Natural killer cell treated with Interleukin-12 subunit alpha and Interleukin-12 subunit beta and Interleukin-15 and Interleukin-18, amount 100 ng/mL, for 72 hours (primary cell): ENCODE results near the gene RHBDD3. TPM values are rescaled to one million over a fixed set of nuclear protein-coding genes. Genes with fewer than 3 reads are reported as not detected.

Source experiments
- ATAC-seq, 2 donors: fragments of 150-1000 bp; cut with Tn5 transposase in 1 of 2; sonication (Bioruptor Pico), chemical (Tn5 transposase) in 1 of 2; 2 replicates each; pipeline ENCODE4 v1.10.0; 2021
- DNase-seq: peaks from one replicate; pipeline ENCODE4 v3.0.0; 2022; ENCODE audit warnings: low spot score
- H3K27ac Mint-ChIP-seq, 2 donors: 1 replicate in 1 of 2; 2 replicates in 1 of 2; pipeline ENCODE4 v1.8.0; 2022; ENCODE audit warnings: mixed read lengths in 2 of 2, mild to moderate bottlenecking in 1 of 2, moderate library complexity in 1 of 2
- H3K27me3 Mint-ChIP-seq, 2 donors: 1 replicate in 1 of 2; 2 replicates in 1 of 2; pipeline ENCODE4 v1.8.0; 2022; ENCODE audit warnings: mixed read lengths in 2 of 2
- H3K36me3 Mint-ChIP-seq: one replicate; pipeline ENCODE4 v1.8.0; 2022; ENCODE audit warnings: mixed read lengths
- H3K4me1 Mint-ChIP-seq, 2 donors: 1 replicate in 1 of 2; 2 replicates in 1 of 2; pipeline ENCODE4 v1.8.0; 2022; ENCODE audit warnings: low read depth in 2 of 2, mixed read lengths in 2 of 2, mild to moderate bottlenecking in 1 of 2
- H3K4me3 Mint-ChIP-seq: one replicate; pipeline ENCODE4 v1.8.0; 2022; ENCODE audit warnings: mixed read lengths
- H3K9me3 Mint-ChIP-seq: 2 replicates; pipeline ENCODE4 v1.8.0; 2022; ENCODE audit warnings: mixed read lengths
- total RNA-seq, 2 donors: library from RNA; stranded (reverse); gene quantifications; one replicate each; pipeline ENCODE4 v1.2.3, GENCODE V29; 2022

RHBDD3 gene
- total RNA-seq, 2 donors from 2014 or later = 33.6 to 69.0 TPM

DNA sequence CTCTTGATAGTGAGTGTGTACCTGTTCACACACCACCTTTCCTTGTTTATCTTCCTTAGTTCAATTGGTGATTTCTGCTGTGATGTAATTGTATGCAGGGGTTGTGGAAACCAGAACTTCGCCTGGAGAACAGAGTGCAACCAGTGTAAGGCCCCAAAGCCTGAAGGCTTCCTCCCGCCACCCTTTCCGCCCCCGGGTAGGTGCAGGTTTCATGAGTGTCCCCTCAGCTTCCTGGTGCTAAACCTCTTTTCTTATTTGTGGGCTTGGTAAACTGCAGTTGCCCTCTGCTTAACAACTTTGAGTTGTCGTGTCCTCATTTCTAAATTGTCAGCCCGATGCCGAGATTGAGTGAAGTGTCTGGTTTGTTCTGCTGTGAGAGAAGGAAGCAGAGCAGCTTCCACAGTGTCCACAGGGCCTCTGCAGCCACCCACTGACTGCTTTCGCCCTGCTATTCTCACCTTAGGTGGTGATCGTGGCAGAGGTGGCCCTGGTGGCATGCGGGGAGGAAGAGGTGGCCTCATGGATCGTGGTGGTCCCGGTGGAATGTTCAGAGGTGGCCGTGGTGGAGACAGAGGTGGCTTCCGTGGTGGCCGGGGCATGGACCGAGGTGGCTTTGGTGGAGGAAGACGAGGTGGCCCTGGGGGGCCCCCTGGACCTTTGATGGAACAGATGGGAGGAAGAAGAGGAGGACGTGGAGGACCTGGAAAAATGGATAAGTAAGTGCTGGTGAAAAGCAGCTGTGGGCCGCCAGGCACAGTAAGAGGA lies 31.5 kb upstream of the RHBDD3 start:
- peaks cover 30% of the 10 kb centered on the region for H3K36me3 Mint-ChIP-seq
- ATAC-seq (no peak), DNase-seq (no peak)
- no peaks in the 10 kb centered on the region for H3K27me3 Mint-ChIP-seq
- no peak overlapping the region for H3K4me3 Mint-ChIP-seq
- H3K27ac Mint-ChIP-seq = peak overlapping the region; percentile 61 to 62
- no peaks in the 10 kb centered on the region for H3K9me3 Mint-ChIP-seq
- H3K4me1 Mint-ChIP-seq = peaks cover 0 to 25% of the 10 kb centered on the region in 2 donors

DNA sequence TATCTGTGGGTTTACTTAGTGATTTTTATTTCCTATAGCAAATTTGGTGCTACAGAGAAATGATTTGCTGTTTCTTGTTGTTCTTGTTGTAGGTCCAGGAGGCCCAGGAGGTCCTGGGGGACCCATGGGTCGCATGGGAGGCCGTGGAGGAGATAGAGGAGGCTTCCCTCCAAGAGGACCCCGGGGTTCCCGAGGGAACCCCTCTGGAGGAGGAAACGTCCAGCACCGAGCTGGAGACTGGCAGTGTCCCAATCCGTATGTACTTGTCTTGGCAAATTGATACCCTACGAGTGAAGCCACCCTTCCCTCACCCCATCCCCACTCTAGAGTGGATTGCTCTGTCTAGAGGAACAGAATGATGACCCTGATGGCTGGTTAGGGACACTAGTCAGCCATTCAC lies 30.9 kb upstream of the RHBDD3 start:
- ATAC-seq (no peak), DNase-seq (no peak)
- Mint-ChIP-seq H3K27ac (no peak overlapping the region), H3K27me3 (no peaks in the 10 kb centered on the region), H3K4me1 (peaks cover 0 to 22% of the 10 kb centered on the region in 2 donors), H3K9me3 (no peaks in the 10 kb centered on the region), H3K4me3 (no peak overlapping the region), H3K36me3 (peaks cover 30% of the 10 kb centered on the region)

DNA sequence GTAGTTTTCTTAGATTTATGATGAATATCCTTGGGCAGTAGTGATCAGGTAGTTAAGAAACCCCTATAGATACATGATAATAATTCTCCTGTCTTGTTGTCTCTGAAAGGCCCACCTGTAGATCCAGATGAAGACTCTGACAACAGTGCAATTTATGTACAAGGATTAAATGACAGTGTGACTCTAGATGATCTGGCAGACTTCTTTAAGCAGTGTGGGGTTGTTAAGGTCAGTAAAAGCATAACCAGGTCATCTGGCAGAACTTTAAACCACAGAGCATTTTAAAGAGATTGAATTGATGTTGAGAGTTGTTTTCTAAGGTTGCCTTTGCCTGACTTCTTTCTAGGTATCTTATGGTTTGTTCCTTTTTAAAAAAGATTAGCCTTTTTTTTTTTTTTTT lies 24.6 kb upstream of the RHBDD3 start:
- ATAC-seq (no peak), DNase-seq (no peak)
- Mint-ChIP-seq H3K9me3 (no peaks in the 10 kb centered on the region), H3K36me3 (peaks cover 43% of the 10 kb centered on the region), H3K27me3 (no peaks in the 10 kb centered on the region), H3K4me3 (no peak overlapping the region), H3K4me1 (peaks cover 17 to 18% of the 10 kb centered on the region in 2 donors), H3K27ac (no peak overlapping the region)

DNA sequence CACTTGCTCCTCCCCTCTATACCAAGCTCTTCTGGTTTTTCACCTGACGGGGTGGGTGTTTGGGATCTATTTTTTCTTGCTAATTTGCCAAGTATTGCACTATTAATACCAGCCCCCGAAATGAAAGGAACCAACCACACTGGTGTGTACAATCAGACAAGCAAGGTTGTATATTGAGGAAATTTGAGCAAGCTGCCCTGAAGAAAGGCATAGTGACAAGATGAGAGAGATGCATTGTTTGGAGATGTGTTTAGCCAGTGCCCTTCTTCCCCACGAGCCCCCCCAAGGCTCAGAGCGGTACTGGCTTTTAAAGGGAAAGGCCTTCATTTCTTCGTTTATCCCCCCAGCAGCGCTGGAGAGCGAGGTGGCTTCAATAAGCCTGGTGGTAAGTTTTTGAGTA lies 23.4 kb upstream of the RHBDD3 start:
- Mint-ChIP-seq H3K4me3 (no peak overlapping the region), H3K36me3 (peaks cover 52% of the 10 kb centered on the region), H3K9me3 (no peaks in the 10 kb centered on the region), H3K27me3 (no peaks in the 10 kb centered on the region), H3K27ac (no peak overlapping the region), H3K4me1 (peaks cover 18 to 22% of the 10 kb centered on the region in 2 donors)
- DNase-seq = no peak
- no peak for ATAC-seq

DNA sequence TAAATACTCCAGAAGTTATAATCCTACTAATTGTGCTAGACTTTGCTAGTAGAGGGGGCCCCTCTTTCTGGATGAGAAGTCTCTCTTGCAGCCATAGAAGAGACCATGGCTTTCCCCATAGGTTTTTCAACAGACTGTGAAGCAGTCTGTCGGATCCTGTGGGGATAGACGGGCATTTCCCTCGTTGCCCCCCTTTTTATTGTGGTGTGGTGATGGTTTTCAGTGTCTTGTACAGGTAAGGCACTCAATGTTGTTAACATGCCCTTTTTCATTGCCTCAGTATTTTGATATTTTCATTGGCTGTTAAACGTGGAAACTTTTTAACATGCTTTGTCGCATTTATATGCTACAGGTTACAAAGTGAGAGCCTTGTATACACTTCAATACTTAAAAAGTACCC lies 22.3 kb upstream of the RHBDD3 start:
- no peaks in the 10 kb centered on the region for H3K9me3 Mint-ChIP-seq
- no peak overlapping the region for H3K27ac Mint-ChIP-seq
- no peak for DNase-seq
- no peak for ATAC-seq
- H3K4me3 Mint-ChIP-seq = no peak overlapping the region
- peaks cover 18 to 24% of the 10 kb centered on the region in 2 donors for H3K4me1 Mint-ChIP-seq
- no peaks in the 10 kb centered on the region for H3K27me3 Mint-ChIP-seq
- peaks cover 52% of the 10 kb centered on the region for H3K36me3 Mint-ChIP-seq

DNA sequence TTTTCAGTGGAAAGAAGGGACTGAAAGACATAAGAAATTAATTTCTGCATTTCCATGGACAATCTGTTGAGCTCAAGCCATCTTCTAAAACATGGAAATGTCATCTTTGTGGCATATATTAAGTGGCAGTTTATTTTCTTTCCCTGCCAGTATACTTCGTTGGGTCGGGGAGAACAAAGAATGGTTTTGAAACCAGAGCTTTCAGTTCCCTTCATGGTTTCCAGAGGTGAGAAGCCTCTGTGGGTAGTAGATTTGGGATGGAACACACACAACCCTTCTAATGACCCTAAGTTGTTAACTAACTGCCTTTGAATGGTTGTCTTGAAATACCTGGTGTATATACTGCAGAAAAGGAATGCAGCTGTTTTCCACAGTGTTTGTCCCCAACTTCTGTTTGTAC lies 21.1 kb upstream of the RHBDD3 start:
- peaks cover 18 to 24% of the 10 kb centered on the region in 2 donors for H3K4me1 Mint-ChIP-seq
- H3K9me3 Mint-ChIP-seq = no peaks in the 10 kb centered on the region
- ATAC-seq (no peak), DNase-seq (no peak)
- H3K36me3 Mint-ChIP-seq = peaks cover 57% of the 10 kb centered on the region
- H3K4me3 Mint-ChIP-seq = no peak overlapping the region
- H3K27ac Mint-ChIP-seq = no peak overlapping the region
- no peaks in the 10 kb centered on the region for H3K27me3 Mint-ChIP-seq

DNA sequence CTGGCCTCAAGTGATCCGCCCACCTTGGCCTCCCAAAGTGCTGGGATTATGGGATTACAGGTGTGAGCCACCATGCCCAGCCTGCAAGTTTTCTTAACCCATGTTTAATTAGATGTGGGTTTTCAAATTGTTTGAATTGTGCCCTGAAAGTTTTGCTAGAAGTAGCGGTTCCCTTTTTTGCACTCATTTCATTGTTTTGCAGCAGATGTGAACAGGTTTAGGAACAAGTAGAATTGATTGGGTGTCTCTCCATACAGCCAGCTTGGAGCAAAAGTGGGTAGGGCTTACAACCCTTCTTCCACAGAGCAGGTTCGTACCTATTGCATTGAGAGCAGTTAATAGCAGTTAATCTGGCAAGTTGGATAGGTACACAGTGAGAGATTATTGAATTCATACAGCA lies 16.4 kb upstream of the RHBDD3 start:
- Mint-ChIP-seq H3K9me3 (no peaks in the 10 kb centered on the region), H3K27me3 (no peaks in the 10 kb centered on the region), H3K36me3 (peaks cover 58% of the 10 kb centered on the region), H3K4me1 (peaks cover 9 to 25% of the 10 kb centered on the region in 2 donors), H3K4me3 (no peak overlapping the region), H3K27ac (no peak overlapping the region)
- DNase-seq (no peak), ATAC-seq (no peak)

DNA sequence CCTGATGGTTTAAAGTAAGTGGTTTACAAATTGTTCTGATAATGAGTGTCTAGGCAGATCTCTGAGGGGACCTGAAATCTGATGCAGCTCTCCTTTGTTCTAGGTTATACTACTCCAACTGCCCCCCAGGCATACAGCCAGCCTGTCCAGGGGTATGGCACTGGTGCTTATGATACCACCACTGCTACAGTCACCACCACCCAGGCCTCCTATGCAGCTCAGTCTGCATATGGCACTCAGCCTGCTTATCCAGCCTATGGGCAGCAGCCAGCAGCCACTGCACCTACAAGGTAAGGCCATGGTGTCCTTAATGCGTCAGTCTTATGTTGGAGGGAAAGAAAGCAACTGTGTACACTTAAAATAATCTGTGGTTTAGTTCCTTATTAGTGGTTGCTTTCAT lies 10.1 kb upstream of the RHBDD3 start:
- DNase-seq = no peak
- H3K27ac Mint-ChIP-seq = peak overlapping the region in 1 of 2 donors; percentile 31
- ATAC-seq = peak in 1 of 2 donors; percentile 28

DNA sequence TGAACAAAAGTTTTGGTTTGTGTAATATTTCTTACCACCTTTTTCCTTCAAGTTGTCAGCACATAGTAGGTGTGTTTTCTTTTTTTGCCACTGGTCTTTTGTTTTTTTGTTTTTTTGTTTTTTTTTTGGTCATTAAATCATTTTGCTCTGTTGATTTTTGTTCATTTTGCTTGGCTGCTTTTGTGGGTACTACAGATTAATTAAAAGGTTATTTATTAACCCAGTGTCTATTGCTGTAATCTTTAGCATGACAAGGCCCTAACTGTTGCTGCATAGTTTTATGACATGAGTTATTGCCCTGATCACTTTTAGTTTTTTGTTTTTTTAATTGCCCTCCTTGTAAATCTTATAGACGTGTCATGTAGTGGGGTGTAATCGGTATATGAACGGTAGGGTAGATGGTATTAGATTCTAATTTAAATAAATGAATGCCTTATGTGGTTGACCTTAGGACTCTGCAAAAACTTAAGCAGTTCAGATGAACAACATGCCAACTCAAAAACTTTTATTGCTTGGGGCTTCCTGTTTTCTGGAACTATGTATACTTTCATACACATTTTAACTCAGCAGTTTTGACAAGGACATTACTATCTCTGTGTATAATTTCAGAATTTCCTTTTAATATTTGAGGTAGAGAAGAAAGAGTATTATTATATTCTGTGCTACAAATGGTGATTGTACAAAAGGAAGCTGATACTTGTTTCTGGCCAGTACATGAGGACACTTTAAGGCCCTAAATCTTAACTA lies 8.2 kb upstream of the RHBDD3 start:
- Mint-ChIP-seq H3K4me3 (peak overlapping the region; percentile 35), H3K36me3 (peaks cover 70% of the 10 kb centered on the region), H3K27ac (peak overlapping the region; percentile 11 to 45), H3K4me1 (peaks cover 58 to 69% of the 10 kb centered on the region in 2 donors), H3K9me3 (no peaks in the 10 kb centered on the region), H3K27me3 (no peaks in the 10 kb centered on the region)
- DNase-seq (no peak), ATAC-seq (no peak)

More for the DNA sequence above, 10.1 kb upstream of the RHBDD3 start:
- H3K9me3 Mint-ChIP-seq = no peaks in the 10 kb centered on the region
- H3K4me3 Mint-ChIP-seq = no peak overlapping the region
- no peaks in the 10 kb centered on the region for H3K27me3 Mint-ChIP-seq
- H3K4me1 Mint-ChIP-seq = peaks cover 52 to 53% of the 10 kb centered on the region in 2 donors
- peaks cover 66% of the 10 kb centered on the region for H3K36me3 Mint-ChIP-seq

DNA sequence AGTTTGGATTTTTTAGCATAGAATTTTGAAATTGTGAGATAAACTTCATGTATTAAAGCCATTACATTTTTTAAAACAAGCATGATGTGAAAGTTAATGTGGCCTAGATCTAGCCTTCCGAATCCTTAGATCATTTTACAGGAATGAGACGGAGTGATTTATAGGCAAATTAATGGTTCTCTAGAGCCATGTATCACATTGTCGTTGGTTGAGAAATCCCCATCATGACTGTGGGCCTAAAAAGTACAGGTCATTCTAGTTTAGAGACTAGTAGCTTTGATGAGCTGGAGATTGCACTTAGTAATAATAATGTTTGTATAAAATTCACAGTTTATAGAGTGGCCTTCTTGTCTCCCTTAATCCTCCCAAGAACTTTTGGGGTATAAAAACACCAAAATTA lies 7.4 kb upstream of the RHBDD3 start:
- ATAC-seq (no peak), DNase-seq (no peak)
- H3K27me3 Mint-ChIP-seq = no peaks in the 10 kb centered on the region
- no peaks in the 10 kb centered on the region for H3K9me3 Mint-ChIP-seq
- peaks cover 63 to 77% of the 10 kb centered on the region in 2 donors for H3K4me1 Mint-ChIP-seq
- peaks cover 72% of the 10 kb centered on the region for H3K36me3 Mint-ChIP-seq
- no peak overlapping the region for H3K4me3 Mint-ChIP-seq
- no peak overlapping the region for H3K27ac Mint-ChIP-seq

DNA sequence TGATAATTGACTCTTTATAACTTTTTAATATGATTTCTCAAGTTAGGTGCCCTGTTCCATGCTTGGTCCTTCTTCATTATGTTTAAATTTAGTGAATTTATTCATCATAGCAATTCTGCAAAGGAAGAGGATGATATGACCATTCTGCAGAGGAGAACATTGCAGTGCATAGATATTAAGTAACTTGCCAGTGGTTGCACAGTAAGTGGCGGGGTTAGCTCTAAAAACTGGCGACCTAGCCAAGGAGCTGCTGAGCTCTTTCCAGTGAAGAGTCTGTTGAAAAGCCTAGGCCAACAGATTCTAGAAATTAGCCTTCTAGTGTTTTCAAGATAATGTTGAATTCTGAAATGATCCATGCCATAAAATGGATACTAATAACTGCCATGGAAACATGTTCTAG lies 4.8 kb upstream of the RHBDD3 start:
- Mint-ChIP-seq H3K36me3 (peaks cover 72% of the 10 kb centered on the region), H3K27me3 (no peaks in the 10 kb centered on the region), H3K9me3 (no peaks in the 10 kb centered on the region), H3K4me1 (peaks cover 65 to 82% of the 10 kb centered on the region in 2 donors), H3K4me3 (peak overlapping the region; percentile 99), H3K27ac (peak overlapping the region in 1 of 2 donors; percentile 98)
- DNase-seq (no peak), ATAC-seq (no peak)

DNA sequence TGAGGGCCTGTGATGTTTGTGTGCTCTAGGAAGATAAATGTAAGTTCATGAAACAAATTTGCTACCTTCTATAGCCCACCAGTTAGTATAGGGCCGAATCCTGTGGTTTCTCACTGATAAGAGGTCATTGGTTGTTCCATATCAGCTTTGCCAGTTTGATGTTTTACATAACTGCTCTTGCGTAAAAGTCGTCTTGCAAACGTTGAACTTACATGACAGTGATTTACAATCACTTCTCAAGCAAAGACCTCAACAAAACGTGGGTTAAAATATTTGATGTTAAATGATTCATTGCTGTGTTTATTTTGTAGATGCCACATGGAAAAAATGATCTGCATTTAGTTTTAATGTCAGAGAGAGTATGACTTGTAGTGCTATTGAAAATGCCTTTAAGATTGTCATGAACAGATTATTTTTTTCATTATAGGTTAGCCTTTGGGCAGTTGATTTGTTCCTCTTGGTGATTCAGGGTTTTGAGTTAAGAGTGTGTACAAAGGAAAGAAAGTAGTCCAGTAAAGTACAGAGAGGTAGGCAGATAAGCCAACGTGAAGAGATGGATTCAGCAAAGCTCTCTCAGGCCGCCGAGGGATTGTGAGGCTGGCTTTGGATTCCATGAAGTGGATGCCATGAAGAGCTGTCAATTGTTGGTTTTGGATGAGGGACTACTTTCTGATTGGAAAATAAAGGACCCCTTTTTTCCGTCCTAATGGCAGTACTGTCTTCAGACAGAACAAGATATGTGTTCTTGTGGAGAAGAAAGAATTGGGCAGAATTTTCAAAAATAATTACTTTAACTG lies 2.9 kb upstream of the RHBDD3 start:
- H3K27me3 Mint-ChIP-seq = no peaks in the 10 kb centered on the region
- H3K9me3 Mint-ChIP-seq = no peaks in the 10 kb centered on the region
- peaks cover 56% of the 10 kb centered on the region for H3K36me3 Mint-ChIP-seq
- ATAC-seq (no peak), DNase-seq (no peak)
- H3K27ac Mint-ChIP-seq = peak overlapping the region; percentile 98 to 100
- H3K4me1 Mint-ChIP-seq = peaks cover 65 to 75% of the 10 kb centered on the region in 2 donors
- peak overlapping the region; percentile 99 for H3K4me3 Mint-ChIP-seq

DNA sequence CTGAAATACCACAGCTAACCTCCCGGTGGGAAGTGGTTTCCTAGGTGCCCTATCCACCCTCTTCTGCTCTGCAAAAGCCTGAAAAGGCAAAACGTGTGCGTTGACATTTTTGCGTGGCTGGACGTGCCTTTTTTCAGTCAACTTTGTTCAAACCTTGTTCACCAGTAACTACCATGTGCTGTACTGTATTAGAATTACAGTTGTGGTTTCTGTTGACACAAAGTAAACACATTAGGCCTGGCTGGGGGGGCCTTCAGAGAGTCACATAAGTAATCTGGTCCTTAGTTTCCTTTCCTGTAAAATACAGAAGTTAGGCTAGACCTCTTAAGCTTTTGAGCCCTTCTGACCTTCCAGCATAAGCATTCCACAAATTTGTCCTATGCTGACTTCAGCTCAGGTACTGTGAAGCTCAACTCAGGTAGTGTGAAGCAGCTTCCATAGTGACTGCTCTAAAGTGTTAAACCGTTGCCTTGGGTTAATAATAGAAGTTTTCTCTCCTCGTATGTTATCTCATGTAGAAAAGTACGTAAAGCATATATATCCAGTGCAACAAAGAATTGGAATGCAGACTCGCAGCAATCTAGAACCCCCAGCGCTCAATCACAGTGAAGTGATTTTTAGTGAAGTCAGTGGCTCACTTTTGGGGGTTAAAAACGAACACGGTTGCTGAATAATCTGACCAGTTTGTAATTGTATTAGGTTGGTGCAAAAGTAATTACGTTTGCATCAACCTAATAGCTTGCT lies 2.1 kb upstream of the RHBDD3 start:
- peaks cover 62 to 67% of the 10 kb centered on the region in 2 donors for H3K4me1 Mint-ChIP-seq
- no peak for DNase-seq
- H3K36me3 Mint-ChIP-seq = peaks cover 50% of the 10 kb centered on the region

More for the DNA sequence above, 2.1 kb upstream of the RHBDD3 start:
- Mint-ChIP-seq H3K9me3 (no peaks in the 10 kb centered on the region), H3K4me3 (peak overlapping the region; percentile 99), H3K27ac (peak overlapping the region; percentile 98 to 100), H3K27me3 (no peaks in the 10 kb centered on the region)
- ATAC-seq = no peak
